GM23338 (cell line): ENCODE results near the gene ZNF516. TPM values are rescaled to one million over a fixed set of nuclear protein-coding genes. Genes with fewer than 3 reads are reported as not detected.

Experiments
- ATAC-seq: fragments of 200-7000 bp; cut with Tn5 transposase; 3 replicates; pipeline ENCODE4 v1.9.1; 2020
- DNase-seq: peaks from one replicate; pipeline ENCODE4 v3.0.0-alpha.2; 2015; ENCODE audit warnings: low spot score
- H2AFZ ChIP-seq: fragments of 200-600 bp; sonication (generic); 2 replicates; pipeline ENCODE4 v1.8.0; 2016; ENCODE audit warnings: antibody characterized with exemption, mild to moderate bottlenecking, moderate library complexity
- H3F3A ChIP-seq: fragments of 200-600 bp; sonication (generic); replicated peaks from 2 replicates; pipeline ENCODE4 v1.8.0; 2017; ENCODE audit warnings: antibody characterized with exemption, mixed run types, low read depth
- H3K27ac ChIP-seq: fragments of 200-600 bp; sonication (generic); 2 replicates; pipeline ENCODE4 v1.6.1; 2016; ENCODE audit warnings: low read depth
- H3K27me3 ChIP-seq: fragments of 200-600 bp; sonication (generic); 2 replicates; pipeline ENCODE4 v1.8.0; 2016; ENCODE audit warnings: mild to moderate bottlenecking, mixed run types, moderate library complexity; ENCODE audit not compliant: insufficient read depth
- H3K36me3 ChIP-seq: fragments of 200-600 bp; sonication (generic); 2 replicates; pipeline ENCODE4 v1.8.0; 2016; ENCODE audit warnings: mild to moderate bottlenecking; ENCODE audit not compliant: insufficient read depth
- H3K4me1 ChIP-seq: fragments of 200-600 bp; sonication (generic); 2 replicates; pipeline ENCODE4 v1.8.0; 2016; ENCODE audit warnings: mild to moderate bottlenecking, moderate library complexity; ENCODE audit not compliant: insufficient read depth
- H3K4me2 ChIP-seq: fragments of 200-600 bp; sonication (generic); 2 replicates; pipeline ENCODE4 v1.7.1; 2017; ENCODE audit warnings: mixed run types
- H3K4me3 ChIP-seq: fragments of 200-600 bp; sonication (generic); 2 replicates; pipeline ENCODE4 v1.6.1; 2016; ENCODE audit warnings: mixed run types
- H3K79me2 ChIP-seq: fragments of 200-600 bp; sonication (generic); replicated peaks from 2 replicates; pipeline ENCODE4 v1.8.0; 2017; ENCODE audit warnings: mild to moderate bottlenecking; ENCODE audit not compliant: insufficient read depth
- H3K9me2 ChIP-seq: fragments of 200-600 bp; sonication (generic); 2 replicates; pipeline ENCODE4 v1.8.0; 2017; ENCODE audit not compliant: insufficient read depth
- H4K20me1 ChIP-seq: fragments of 200-600 bp; sonication (generic); replicated peaks from 2 replicates; pipeline ENCODE4 v1.8.0; 2017; ENCODE audit warnings: mild to moderate bottlenecking; ENCODE audit not compliant: insufficient read depth
- H3K27ac Mint-ChIP-seq: 2 replicates; pipeline ENCODE4 v1.8.0; 2020; ENCODE audit warnings: inconsistent platforms, mild to moderate bottlenecking, moderate library complexity, mixed read lengths
- H3K27me3 Mint-ChIP-seq: 3 replicates; pipeline ENCODE4 v1.8.0; 2022; ENCODE audit warnings: low read depth, mild to moderate bottlenecking, moderate library complexity, mixed read lengths, inconsistent platforms; ENCODE audit not compliant: insufficient read depth, poor library complexity
- H3K36me3 Mint-ChIP-seq: 3 replicates; pipeline ENCODE4 v1.8.0; 2021; ENCODE audit warnings: low read depth, mild to moderate bottlenecking, inconsistent platforms, moderate library complexity, mixed read lengths
- H3K4me1 Mint-ChIP-seq: 3 replicates; pipeline ENCODE4 v1.8.0; 2020; ENCODE audit warnings: mild to moderate bottlenecking, inconsistent platforms, mixed read lengths
- H3K4me3 Mint-ChIP-seq: 3 replicates; pipeline ENCODE4 v1.8.0; 2021; ENCODE audit warnings: moderate library complexity, mild to moderate bottlenecking, inconsistent platforms, mixed read lengths
- H3K9me3 Mint-ChIP-seq: 3 replicates; pipeline ENCODE4 v1.8.0; 2020; ENCODE audit warnings: moderate library complexity, mild to moderate bottlenecking, inconsistent platforms, mixed read lengths
- EZH2 ChIP-seq: fragments of 200-600 bp; sonication (generic); IDR thresholded peaks from one replicate; pipeline ENCODE4 v1.8.0; 2017; ENCODE audit warnings: antibody characterized with exemption, mild to moderate bottlenecking, low read depth; ENCODE audit not compliant: unreplicated experiment
- POLR2AphosphoS5 ChIP-seq: IDR thresholded peaks from 2 replicates; pipeline ENCODE4 v1.6.1; 2016; ENCODE audit warnings: antibody characterized with exemption, low read depth
- STAT1 ChIP-seq: IDR thresholded peaks from one replicate; pipeline ENCODE4 v1.6.1; 2016; ENCODE audit warnings: antibody characterized with exemption; ENCODE audit not compliant: unreplicated experiment
- ZNF331 ChIP-seq: fragments of 250-450 bp; sonication (Bioruptor Pico); IDR thresholded peaks from 2 replicates; pipeline ENCODE4 v1.5.0; 2020; ENCODE audit warnings: low read depth, mild to moderate bottlenecking, moderate library complexity
- ZNF462 ChIP-seq: fragments of 250-450 bp; sonication (Bioruptor Pico); IDR thresholded peaks from 2 replicates; pipeline ENCODE4 v1.5.0; 2020; ENCODE audit warnings: mild to moderate bottlenecking, moderate library complexity
- polyA plus RNA-seq: library from polyadenylated mRNA; unstranded; fragments of >200 nt; fragmentation: Nextera tagmentation; extraction: Ambion mirVana; gene quantifications from 2 replicates; pipeline ENCODE4 v1.2.1, GENCODE V29; 2016
- total RNA-seq: library from RNA; depleted of rRNA; stranded (reverse); fragments of >200 nt; shearing (Covaris generic); gene quantifications from 2 replicates; pipeline ENCODE4 v1.2.3, GENCODE V29; 2014
- TF ChIP-seq, protein P1 (sequence below), 2 experiments: fragments of 200-600 bp in 1 of 2; sonication (generic) in 1 of 2; conservative IDR thresholded peaks; 2 replicates each; pipeline versions ENCODE4 v1.5.1 to v1.6.1; 2016 to 2017; ENCODE audit warnings: antibody characterized with exemption in 2 of 2, low read depth in 2 of 2, mild to moderate bottlenecking in 2 of 2, moderate library complexity in 1 of 2

The ZNF516 gene
- total and polyA plus RNA-seq, 2 experiments from 2014 or later: 11.9 to 24.2 TPM

DNA sequence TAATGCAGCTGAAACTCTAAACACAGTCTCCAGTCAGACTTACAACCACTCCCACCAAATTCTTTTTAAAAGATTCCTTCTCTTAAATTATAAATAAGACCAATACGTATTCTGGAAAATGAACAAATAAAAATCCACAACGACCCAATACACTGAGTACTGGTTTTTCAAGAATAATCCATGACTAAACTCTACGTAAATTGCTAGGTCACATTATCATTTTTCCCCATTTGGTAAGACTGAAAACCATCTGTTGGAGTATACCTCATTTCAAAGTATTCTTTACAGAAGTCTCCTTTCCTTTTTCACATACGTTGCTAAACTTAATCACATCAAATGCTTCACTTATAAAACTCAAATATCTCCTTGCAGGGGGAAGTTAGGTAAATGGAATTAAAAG, 6.0 kb downstream of the ZNF516 start (continued):
- TF ChIP-seq, protein P1, sequence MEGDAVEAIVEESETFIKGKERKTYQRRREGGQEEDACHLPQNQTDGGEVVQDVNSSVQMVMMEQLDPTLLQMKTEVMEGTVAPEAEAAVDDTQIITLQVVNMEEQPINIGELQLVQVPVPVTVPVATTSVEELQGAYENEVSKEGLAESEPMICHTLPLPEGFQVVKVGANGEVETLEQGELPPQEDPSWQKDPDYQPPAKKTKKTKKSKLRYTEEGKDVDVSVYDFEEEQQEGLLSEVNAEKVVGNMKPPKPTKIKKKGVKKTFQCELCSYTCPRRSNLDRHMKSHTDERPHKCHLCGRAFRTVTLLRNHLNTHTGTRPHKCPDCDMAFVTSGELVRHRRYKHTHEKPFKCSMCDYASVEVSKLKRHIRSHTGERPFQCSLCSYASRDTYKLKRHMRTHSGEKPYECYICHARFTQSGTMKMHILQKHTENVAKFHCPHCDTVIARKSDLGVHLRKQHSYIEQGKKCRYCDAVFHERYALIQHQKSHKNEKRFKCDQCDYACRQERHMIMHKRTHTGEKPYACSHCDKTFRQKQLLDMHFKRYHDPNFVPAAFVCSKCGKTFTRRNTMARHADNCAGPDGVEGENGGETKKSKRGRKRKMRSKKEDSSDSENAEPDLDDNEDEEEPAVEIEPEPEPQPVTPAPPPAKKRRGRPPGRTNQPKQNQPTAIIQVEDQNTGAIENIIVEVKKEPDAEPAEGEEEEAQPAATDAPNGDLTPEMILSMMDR (conservative IDR thresholded peaks at IDR 0.05; ENCODE audit: low read depth in 2 of 2): no peak
- TF ChIP-seq EZH2 (no peak), ZNF462 (CRISPR knock-in tag) (no peak), STAT1 (no peak)

- Histone ChIP-seq H3K4me2 (peak overlapping the region; percentile 66; the same call in 1 of the 2 replicates), H3K27me3 (peaks cover 39% of the 10 kb centered on the region), H3K4me3 (peak overlapping the region; percentile 24; the same call in 1 of the 2 replicates), H2AFZ (no peak overlapping the region), H3K79me2 (peaks cover 66% of the 10 kb centered on the region), H3F3A (0 out of 2 replicates have a peak, but pooled peaks cover 5% of the 10 kb centered on the region), H3K27ac (no peak overlapping the region), H4K20me1 (peaks cover 10% of the 10 kb centered on the region; the same call in 1 of the 2 replicates), H3K9me2 (no peaks in the 10 kb centered on the region), H3K36me3 (no peaks in the 10 kb centered on the region), H3K4me1 (peaks cover 51% of the 10 kb centered on the region)
- peak overlapping the region; percentile 57 for H3K4me3 Mint-ChIP-seq
- H3K9me3 Mint-ChIP-seq: no peaks in the 10 kb centered on the region; the same call in 2 of the 3 replicates
- peaks cover 67% of the 10 kb centered on the region for H3K4me1 Mint-ChIP-seq
- DNase-seq (peak; percentile 15), ATAC-seq (no peak)
- H3K27ac Mint-ChIP-seq: no peak overlapping the region
- H3K27me3 Mint-ChIP-seq: peaks cover 36% of the 10 kb centered on the region
- no peaks in the 10 kb centered on the region; the same call in 2 of the 3 replicates for H3K36me3 Mint-ChIP-seq
- no peak for TF ChIP-seq ZNF462 (CRISPR knock-in tag)
- no peak for TF ChIP-seq EZH2
- TF ChIP-seq POLR2AphosphoS5: no peak
- no peak for TF ChIP-seq ZNF331
Observed at GRCh38 chr18:76488190-76488589, 6.9 kb downstream of the ZNF516 start.
